Vagina (tissue), 2 donors: ENCODE data around the gene ASB5. TPM values are rescaled to one million over a fixed set of nuclear protein-coding genes. Genes with fewer than 3 reads are reported as not detected.

ENCODE experiments used
- DNase-seq, 2 donors: peaks; one replicate each; pipeline ENCODE4 v3.0.0-alpha.2; 2017; ENCODE audit errors: extremely low spot score in 2 of 2
- H3K27ac ChIP-seq: fragments of 200-600 bp; sonication (generic); one replicate; pipeline ENCODE4 v1.5.1; 2019
- H3K27me3 ChIP-seq: fragments of 200-600 bp; sonication (generic); one replicate; pipeline ENCODE4 v1.5.1; 2019
- H3K36me3 ChIP-seq, 2 donors: fragments of 200-600 bp; sonication (generic); one replicate each; pipeline ENCODE4 v1.5.1; 2017 to 2019
- H3K4me1 ChIP-seq: fragments of 200-600 bp; sonication (generic); one replicate; pipeline ENCODE4 v1.5.1; 2019
- H3K4me3 ChIP-seq, 2 donors: fragments of 200-600 bp; sonication (generic); 1 replicate in 1 of 2; 2 replicates in 1 of 2; pipeline ENCODE4 v1.5.1; 2016 to 2019
- H3K9me3 ChIP-seq: fragments of 200-600 bp; sonication (generic); one replicate; pipeline ENCODE4 v1.5.1; 2019
- CTCF ChIP-seq, 3 experiments: fragments of 450-650 bp in 2 of 3; fragments of 200-600 bp in 1 of 3; sonication (generic) in 1 of 3; IDR thresholded peaks; one replicate each; pipeline ENCODE4 v1.5.1; 2017 to 2019; ENCODE audit warnings: antibody characterized with exemption in 3 of 3, mild to moderate bottlenecking in 2 of 3, moderate library complexity in 2 of 3
- POLR2A ChIP-seq, 2 donors: fragments of 450-650 bp; IDR thresholded peaks; one replicate each; pipeline ENCODE4 v1.6.1; 2017; ENCODE audit warnings: antibody characterized with exemption in 2 of 2, mild to moderate bottlenecking in 2 of 2, moderate library complexity in 2 of 2
- POLR2AphosphoS5 ChIP-seq, 2 donors: sonication (generic); formaldehyde crosslinking; IDR thresholded peaks; one replicate each; pipeline ENCODE4 v1.9.0; 2017; ENCODE audit warnings: antibody characterized with exemption in 2 of 2, mild to moderate bottlenecking in 2 of 2, low read depth in 1 of 2; ENCODE audit not compliant: insufficient read depth in 1 of 2
- intact Hi-C: fragments of 100-400 bp; cut with DNase I; formaldehyde crosslinking; loops from one replicate; pipeline ENCODE4 v1.15.1; 2023
- total RNA-seq: library from RNA; depleted of rRNA; stranded (reverse); fragments of >200 nt; gene quantifications from one replicate; pipeline ENCODE4 v1.2.3, GENCODE V29; 2016

The ASB5 gene
- total RNA-seq, 1 donor from 2014 or later = 5.9 TPM

GRCh38 chr4:176307666-176307930, 38.6 kb upstream of the ASB5 start:
- intact Hi-C loops = no loop called here
- Histone ChIP-seq H3K4me3 (no peak overlapping the region), H3K9me3 (no peaks in the 10 kb centered on the region), H3K27ac (no peak overlapping the region), H3K27me3 (no peaks in the 10 kb centered on the region), H3K4me1 (no peaks in the 10 kb centered on the region), H3K36me3 (no peaks in the 10 kb centered on the region)
- no peak for DNase-seq
- no peak for TF ChIP-seq CTCF (IDR thresholded peaks at IDR 0.05)
- no peak for TF ChIP-seq POLR2AphosphoS5 (IDR thresholded peaks at IDR 0.05; ENCODE audit: insufficient read depth in 1 of 2, low read depth in 1 of 2)
- TF ChIP-seq POLR2A (IDR thresholded peaks at IDR 0.05) = no peak

- H3K27me3 ChIP-seq = no peaks in the 10 kb centered on the region
- no peaks in the 10 kb centered on the region for H3K9me3 ChIP-seq
- DNase-seq = no peak
- TF ChIP-seq POLR2AphosphoS5 (IDR thresholded peaks at IDR 0.05; ENCODE audit: insufficient read depth in 1 of 2, low read depth in 1 of 2) = no peak
- TF ChIP-seq POLR2A (IDR thresholded peaks at IDR 0.05) = no peak
- no peak for TF ChIP-seq CTCF (IDR thresholded peaks at IDR 0.05)
- no peaks in the 10 kb centered on the region for H3K4me1 ChIP-seq
- H3K36me3 ChIP-seq = no peaks in the 10 kb centered on the region
- no peak overlapping the region for H3K4me3 ChIP-seq
- no peak overlapping the region for H3K27ac ChIP-seq
- intact Hi-C loops = no loop called here
Observed at GRCh38 chr4:176306837-176307665, 38.0 kb upstream of the ASB5 start.

- no peaks in the 10 kb centered on the region for H3K4me1 ChIP-seq
- intact Hi-C loops = no loop called here
- no peaks in the 10 kb centered on the region for H3K9me3 ChIP-seq
- no peak overlapping the region for H3K27ac ChIP-seq
- TF ChIP-seq POLR2AphosphoS5 (IDR thresholded peaks at IDR 0.05; ENCODE audit: insufficient read depth in 1 of 2, low read depth in 1 of 2) = no peak
- TF ChIP-seq POLR2A (IDR thresholded peaks at IDR 0.05) = no peak
- TF ChIP-seq CTCF (IDR thresholded peaks at IDR 0.05) = no peak
- H3K36me3 ChIP-seq = no peaks in the 10 kb centered on the region
- no peak overlapping the region for H3K4me3 ChIP-seq
- no peaks in the 10 kb centered on the region for H3K27me3 ChIP-seq
- no peak for DNase-seq
Observed at GRCh38 chr4:176303938-176304337, 34.9 kb upstream of the ASB5 start.

- Histone ChIP-seq H3K36me3 (no peaks in the 10 kb centered on the region), H3K9me3 (no peaks in the 10 kb centered on the region), H3K4me3 (no peak overlapping the region), H3K27me3 (no peaks in the 10 kb centered on the region), H3K27ac (no peak overlapping the region), H3K4me1 (no peaks in the 10 kb centered on the region)
- no peak for TF ChIP-seq POLR2AphosphoS5 (IDR thresholded peaks at IDR 0.05; ENCODE audit: insufficient read depth in 1 of 2, low read depth in 1 of 2)
- no peak for TF ChIP-seq POLR2A (IDR thresholded peaks at IDR 0.05)
- TF ChIP-seq CTCF (IDR thresholded peaks at IDR 0.05) = no peak
- intact Hi-C loops = no loop called here
- no peak for DNase-seq
Observed at GRCh38 chr4:176302283-176303275, 33.6 kb upstream of the ASB5 start.
